GM23248 (cell line): ENCODE results near the gene UTP18.

Experiments used
- EZH2 ChIP-seq: fragments of 200-600 bp; sonication (generic); IDR thresholded peaks from 2 replicates; pipeline ENCODE4 v1.6.1; 2018; ENCODE audit warnings: antibody characterized with exemption, mild to moderate bottlenecking; ENCODE audit not compliant: insufficient read depth, poor library complexity, severe bottlenecking
- EZH2phosphoT487 ChIP-seq: fragments of 200-600 bp; sonication (generic); IDR thresholded peaks from 2 replicates; pipeline ENCODE4 v1.6.1; 2018; ENCODE audit warnings: antibody characterized with exemption, moderate library complexity, mild to moderate bottlenecking, low read depth; ENCODE audit not compliant: insufficient read depth

DNA sequence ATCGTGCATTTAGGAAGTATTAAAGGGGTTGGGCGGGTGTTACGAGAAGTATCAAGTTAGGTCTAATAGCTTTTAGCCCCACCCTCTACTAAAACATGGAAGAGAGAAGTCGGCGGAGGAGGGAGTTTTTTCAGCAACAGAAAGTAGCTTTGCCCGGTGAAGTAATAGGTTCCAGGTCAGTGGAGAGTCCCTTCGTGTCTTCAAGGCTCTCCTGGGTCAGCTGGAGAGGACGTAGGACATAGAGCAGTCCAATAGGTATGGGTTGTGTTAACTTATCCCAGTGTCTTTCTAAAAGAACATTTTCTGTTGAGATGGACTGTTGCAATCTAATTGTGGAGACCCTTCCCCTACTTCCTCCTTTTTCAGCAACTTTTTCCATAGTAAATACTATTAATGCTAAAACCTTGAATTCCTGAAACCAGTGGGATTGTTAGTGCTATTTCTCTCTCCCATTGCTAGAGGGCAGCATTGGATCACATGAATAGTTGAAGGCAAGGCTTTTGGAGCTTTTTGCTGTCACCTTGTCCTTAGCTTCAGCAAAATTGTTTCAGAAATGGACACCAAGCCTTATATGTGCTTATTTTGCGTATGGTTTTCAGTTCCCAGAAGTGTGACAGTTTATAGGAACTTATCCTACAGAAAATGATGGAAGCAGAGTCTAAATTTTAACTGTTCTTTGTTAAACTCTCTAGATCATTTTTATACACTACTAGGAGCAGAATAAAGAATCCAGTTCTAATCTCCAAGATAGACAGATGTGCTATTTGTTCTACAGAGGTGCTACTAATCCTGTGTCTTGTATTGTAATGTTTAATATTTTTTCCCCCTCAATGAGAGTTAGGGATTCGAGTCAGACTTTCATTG lies 38.4 kb downstream of the UTP18 start:
- TF ChIP-seq EZH2phosphoT487 (no peak), EZH2 (no peak)
